Motor neuron (in vitro differentiated cells): ENCODE measurements around the gene BFSP2. TPM values are rescaled to one million over a fixed set of nuclear protein-coding genes. Genes with fewer than 3 reads are reported as not detected.
A peak's percentile ranks its signal among the peaks of the same experiment; 100 is the strongest.

Experiments
- ATAC-seq, 8 experiments: fragments of 200-7000 bp; cut with Tn5 transposase; replicated peaks in 6 of 8; 2 replicates each; pipeline ENCODE4 v1.8.0; 2021; ENCODE audit warnings: mild to moderate bottlenecking in 8 of 8, moderate library complexity in 8 of 8
- H3K27ac ChIP-seq, 2 donors: fragments of 250-450 bp; sonication (Bioruptor Pico); 2 replicates each; pipeline ENCODE4 v1.9.0; 2021; ENCODE audit warnings: antibody characterized with exemption in 2 of 2, mild to moderate bottlenecking in 2 of 2, moderate library complexity in 1 of 2
- H3K4me1 ChIP-seq, 2 donors: fragments of 250-450 bp; sonication (Bioruptor Pico); replicated peaks in 1 of 2; 2 replicates each; pipeline ENCODE4 v1.6.1; 2021; ENCODE audit warnings: antibody characterized with exemption in 2 of 2, mild to moderate bottlenecking in 2 of 2, moderate library complexity in 1 of 2
- H3K4me3 ChIP-seq, 5 donors: fragments of 250-450 bp; sonication (Bioruptor Pico); 2 replicates each; pipeline ENCODE4 v1.9.0; 2021; ENCODE audit warnings: antibody characterized with exemption in 5 of 5, mild to moderate bottlenecking in 5 of 5, moderate library complexity in 4 of 5
- WGBS, 10 experiments: fragments of 450-650 bp; shearing (Covaris generic); methylation state at CpG; one replicate each; pipeline ENCODE4 v1.0.0; 2022; 5-methylcytosine and 5-hydroxymethylcytosine counted together
- in situ Hi-C, 9 experiments: fragments of 400-800 bp; cut with MboI; loops; one replicate each; pipeline ENCODE4 v1.15.0; 2021; ENCODE audit warnings: low sequenced_read_pairs in 9 of 9, low pct_unique_long_range_greater_than_20kb in 2 of 9; ENCODE audit not compliant: unreplicated experiment in 9 of 9
- total RNA-seq, 8 experiments: library from RNA; unstranded; fragments of 300-600 nt; gene quantifications; 2 replicates each; pipeline versions ENCODE4 v1.2.3 to v1.2.4, GENCODE V29; 2022

The BFSP2 gene
- total RNA-seq, 8 experiments from 2014 or later: 0.38 to 0.62 TPM; not detected in 6

GRCh38 chr3:133453383-133453782, 53.5 kb downstream of the BFSP2 start:
- WGBS, 10 experiments: 10 to 80% (median 75%) methylated on average over 1 to 3 of the region's 3 CpGs; no CpG with 5 or more reads in 1 of the 10 experiments
- ATAC-seq: peak in 2 of 8 experiments; percentile 10 to 32
- in situ Hi-C loops: no loop called here

GRCh38 chr3:133455281-133455680, 55.4 kb downstream of the BFSP2 start:
- Histone ChIP-seq H3K4me3 (no peak overlapping the region), H3K27ac (peak overlapping the region in 1 of 2 donors; percentile 72), H3K4me1 (peaks cover 11 to 24% of the 10 kb centered on the region in 2 donors)
- in situ Hi-C loops: no loop called here
- 40 to 100% (median 97%) methylated on average over 1 to 3 of the region's 3 CpGs; no CpG with 5 or more reads in 5 of the 10 experiments for WGBS, 10 experiments
- ATAC-seq: no peak

More at GRCh38 chr3:133453383-133453782, 53.5 kb downstream of the BFSP2 start:
- Histone ChIP-seq H3K4me1 (peaks cover 11 to 30% of the 10 kb centered on the region in 2 donors), H3K27ac (no peak overlapping the region), H3K4me3 (no peak overlapping the region)

GRCh38 chr3:133455960-133456359, 56.1 kb downstream of the BFSP2 start:
- Histone ChIP-seq H3K4me1 (peaks cover 11 to 24% of the 10 kb centered on the region in 2 donors), H3K4me3 (no peak overlapping the region), H3K27ac (no peak overlapping the region)
- in situ Hi-C loops: no loop called here
- WGBS, 10 experiments: 0 to 80% (median 62%) methylated on average over 1 to 2 of the region's 2 CpGs; no CpG with 5 or more reads in 2 of the 10 experiments
- ATAC-seq: peak in 3 of 8 experiments; percentile 38 to 62 (median 47)

GRCh38 chr3:133457025-133457424, 57.2 kb downstream of the BFSP2 start:
- ATAC-seq: no peak
- H3K27ac ChIP-seq: no peak overlapping the region
- H3K4me1 ChIP-seq: peaks cover 11 to 24% of the 10 kb centered on the region in 2 donors
- 17 to 100% (median 83%) methylated on average over 1 to 3 of the region's 3 CpGs; no CpG with 5 or more reads in 4 of the 10 experiments for WGBS, 10 experiments
- in situ Hi-C loops: no loop called here
- no peak overlapping the region for H3K4me3 ChIP-seq

- 50 to 100% (median 84%) methylated on average over 1 of the region's 1 CpG; no CpG with 5 or more reads in 2 of the 10 experiments for WGBS, 10 experiments
- peaks cover 11 to 19% of the 10 kb centered on the region in 2 donors for H3K4me1 ChIP-seq
- H3K27ac ChIP-seq: no peak overlapping the region
- in situ Hi-C loops: no loop called here
- no peak for ATAC-seq
- H3K4me3 ChIP-seq: no peak overlapping the region
Observed at GRCh38 chr3:133457465-133458067, 57.7 kb downstream of the BFSP2 start.

GRCh38 chr3:133459400-133459799, 59.5 kb downstream of the BFSP2 start:
- in situ Hi-C loops: no loop called here
- peak in 2 of 8 experiments; percentile 28 to 93 for ATAC-seq

GRCh38 chr3:133460809-133461208, 61.0 kb downstream of the BFSP2 start:
- H3K4me1 ChIP-seq: peaks cover 3 to 6% of the 10 kb centered on the region in 2 donors
- no peak overlapping the region for H3K4me3 ChIP-seq
- peak in 3 of 8 experiments; percentile 52 to 62 (median 53) for ATAC-seq
- no peak overlapping the region for H3K27ac ChIP-seq
- in situ Hi-C loops: no loop called here
- 0 to 100% (median 60%) methylated on average over 1 to 2 of the region's 3 CpGs; no CpG with 5 or more reads in 1 of the 10 experiments for WGBS, 10 experiments

More at GRCh38 chr3:133459400-133459799, 59.5 kb downstream of the BFSP2 start:
- Histone ChIP-seq H3K4me1 (peaks cover 9 to 12% of the 10 kb centered on the region in 2 donors), H3K27ac (no peak overlapping the region), H3K4me3 (no peak overlapping the region)
- 14 to 86% (median 68%) methylated on average over 1 to 3 of the region's 6 CpGs; no CpG with 5 or more reads in 2 of the 10 experiments for WGBS, 10 experiments

GRCh38 chr3:133461291-133461690, 61.4 kb downstream of the BFSP2 start:
- peaks cover 0 to 1% of the 10 kb centered on the region in 2 donors for H3K4me1 ChIP-seq
- H3K27ac ChIP-seq: no peak overlapping the region
- in situ Hi-C loops: no loop called here
- no peak overlapping the region for H3K4me3 ChIP-seq
- peak in 3 of 8 experiments; percentile 97 to 100 (median 98) for ATAC-seq
- 0 to 61% (median 12%) methylated on average over 1 to 4 of the region's 4 CpGs; no CpG with 5 or more reads in 1 of the 10 experiments for WGBS, 10 experiments

- H3K4me3 ChIP-seq: no peak overlapping the region
- in situ Hi-C loops: no loop called here
- no peaks in the 10 kb centered on the region for H3K4me1 ChIP-seq
- ATAC-seq: no peak
- H3K27ac ChIP-seq: no peak overlapping the region
- 25 to 86% (median 79%) methylated on average over 2 to 8 of the region's 8 CpGs; no CpG with 5 or more reads in 3 of the 10 experiments for WGBS, 10 experiments
Observed at GRCh38 chr3:133463347-133463860, 63.5 kb downstream of the BFSP2 start.

- peak in 6 of 8 experiments; percentile 14 to 53 (median 38) for ATAC-seq
- WGBS, 10 experiments: 0 to 100% (median 86%) methylated on average over 1 of the region's 1 CpG; no CpG with 5 or more reads in 6 of the 10 experiments
- in situ Hi-C loops: no loop called here
- no peak overlapping the region for H3K27ac ChIP-seq
- H3K4me1 ChIP-seq: no peaks in the 10 kb centered on the region
- H3K4me3 ChIP-seq: no peak overlapping the region
Observed at GRCh38 chr3:133464573-133464972, 64.7 kb downstream of the BFSP2 start.

- in situ Hi-C loops: no loop called here
- ATAC-seq: peak in 1 of 8 experiments; percentile 17
- WGBS, 10 experiments: 33 to 98% (median 80%) methylated on average over 1 to 9 of the region's 12 CpGs; no CpG with 5 or more reads in 2 of the 10 experiments
- Histone ChIP-seq H3K27ac (no peak overlapping the region), H3K4me3 (no peak overlapping the region), H3K4me1 (peaks cover 4 to 7% of the 10 kb centered on the region in 2 donors)
Observed at GRCh38 chr3:133466531-133467386, 66.9 kb downstream of the BFSP2 start.

GRCh38 chr3:133467780-133468179, 67.9 kb downstream of the BFSP2 start:
- peaks cover 14 to 15% of the 10 kb centered on the region in 2 donors for H3K4me1 ChIP-seq
- no peak overlapping the region for H3K4me3 ChIP-seq
- in situ Hi-C loops: no loop called here
- WGBS, 10 experiments: 25 to 100% (median 75%) methylated on average over 1 to 2 of the region's 2 CpGs; no CpG with 5 or more reads in 2 of the 10 experiments
- ATAC-seq: no peak
- H3K27ac ChIP-seq: no peak overlapping the region
